ENCODE measurements around the gene TMEM248. TPM values are rescaled to one million over a fixed set of nuclear protein-coding genes. Genes with fewer than 3 reads are reported as not detected.

TMEM248 gene
- total RNA-seq, 3 donors from 2014 or later: 119 to 148 (median 120) TPM

- H3K27ac ChIP-seq: no peak overlapping the region
- TF ChIP-seq POLR2A (IDR thresholded peaks at IDR 0.05) (no peak), CTCF (IDR thresholded peaks at IDR 0.05) (no peak), POLR2AphosphoS5 (IDR thresholded peaks at IDR 0.05) (no peak)
- no peaks in the 10 kb centered on the region for H3K4me1 ChIP-seq
- H3K27me3 ChIP-seq: no peaks in the 10 kb centered on the region
- intact Hi-C loops (cut with DNase I; ENCODE audit: low total_unique reads): no loop called here
- no peaks in the 10 kb centered on the region for H3K9me3 ChIP-seq
- H3K4me3 ChIP-seq: no peak overlapping the region
- no peak for DNase-seq (ENCODE audit: low spot score in 2 of 2)
- no peaks in the 10 kb centered on the region for H3K36me3 ChIP-seq
Measured at GRCh38 chr7:66937940-66938339, 16.9 kb downstream of the TMEM248 start.

- DNase-seq (ENCODE audit: low spot score in 2 of 2): no peak
- Histone ChIP-seq H3K9me3 (no peaks in the 10 kb centered on the region), H3K27ac (no peak overlapping the region), H3K27me3 (no peaks in the 10 kb centered on the region), H3K4me3 (no peak overlapping the region), H3K36me3 (no peaks in the 10 kb centered on the region), H3K4me1 (no peaks in the 10 kb centered on the region)
- TF ChIP-seq POLR2A (IDR thresholded peaks at IDR 0.05): no peak
- no peak for TF ChIP-seq CTCF (IDR thresholded peaks at IDR 0.05)
- no peak for TF ChIP-seq POLR2AphosphoS5 (IDR thresholded peaks at IDR 0.05)
- intact Hi-C loops (cut with DNase I; ENCODE audit: low total_unique reads): no loop called here
Measured at GRCh38 chr7:66939325-66939724, 18.3 kb downstream of the TMEM248 start.

- H3K27me3 ChIP-seq: no peaks in the 10 kb centered on the region
- no peaks in the 10 kb centered on the region for H3K9me3 ChIP-seq
- no peak overlapping the region for H3K27ac ChIP-seq
- H3K4me1 ChIP-seq: no peaks in the 10 kb centered on the region
- TF ChIP-seq POLR2AphosphoS5 (IDR thresholded peaks at IDR 0.05) (no peak), POLR2A (IDR thresholded peaks at IDR 0.05) (no peak), CTCF (IDR thresholded peaks at IDR 0.05) (no peak)
- peaks cover 5% of the 10 kb centered on the region for H3K36me3 ChIP-seq
- intact Hi-C loops (cut with DNase I; ENCODE audit: low total_unique reads): no loop called here
- H3K4me3 ChIP-seq: no peak overlapping the region
- no peak for DNase-seq (ENCODE audit: low spot score in 2 of 2)
Measured at GRCh38 chr7:66946545-66946944, 25.5 kb downstream of the TMEM248 start.

GRCh38 chr7:66948480-66949109 is 27.6 kb downstream of the TMEM248 start:
- intact Hi-C loops (cut with DNase I; ENCODE audit: low total_unique reads): no loop called here
- Histone ChIP-seq H3K27ac (no peak overlapping the region), H3K27me3 (no peaks in the 10 kb centered on the region), H3K4me1 (no peaks in the 10 kb centered on the region), H3K9me3 (no peaks in the 10 kb centered on the region), H3K36me3 (peaks cover 5% of the 10 kb centered on the region), H3K4me3 (no peak overlapping the region)
- DNase-seq (ENCODE audit: low spot score in 2 of 2): no peak
- TF ChIP-seq POLR2A (IDR thresholded peaks at IDR 0.05): no peak
- no peak for TF ChIP-seq CTCF (IDR thresholded peaks at IDR 0.05)
- TF ChIP-seq POLR2AphosphoS5 (IDR thresholded peaks at IDR 0.05): no peak

GRCh38 chr7:66950311-66950710 is 29.3 kb downstream of the TMEM248 start:
- H3K36me3 ChIP-seq: peaks cover 5% of the 10 kb centered on the region
- intact Hi-C loops (cut with DNase I; ENCODE audit: low total_unique reads): no loop called here
- no peaks in the 10 kb centered on the region for H3K4me1 ChIP-seq
- no peaks in the 10 kb centered on the region for H3K27me3 ChIP-seq
- H3K4me3 ChIP-seq: no peak overlapping the region
- no peak for DNase-seq (ENCODE audit: low spot score in 2 of 2)
- H3K27ac ChIP-seq: no peak overlapping the region
- TF ChIP-seq CTCF (IDR thresholded peaks at IDR 0.05) (no peak), POLR2AphosphoS5 (IDR thresholded peaks at IDR 0.05) (no peak), POLR2A (IDR thresholded peaks at IDR 0.05) (no peak)
- H3K9me3 ChIP-seq: no peaks in the 10 kb centered on the region
